Natural killer cell (primary cell): Measurements from ENCODE around the gene HIP1. TPM values are rescaled to one million over a fixed set of nuclear protein-coding genes. Genes with fewer than 3 reads are reported as not detected.

Source experiments
- ATAC-seq, 3 donors: fragments of 150-1000 bp in 2 of 3; fragments of 200-7000 bp in 1 of 3; cut with Tn5 transposase; 1 replicate in 1 of 3; 2 replicates in 2 of 3; pipeline ENCODE4 v1.10.0; 2021; ENCODE audit warnings: mild to moderate bottlenecking in 2 of 3, moderate library complexity in 2 of 3
- DNase-seq, 2 donors: peaks; one replicate each; pipeline versions ENCODE4 v3.0.0 to v3.0.0-alpha.2; 2013 to 2021; ENCODE audit warnings: mixed read lengths in 1 of 2
- H3K27ac ChIP-seq: one replicate; pipeline ENCODE4 v1.5.1; 2013; ENCODE audit warnings: mild to moderate bottlenecking, low read length
- H3K27me3 ChIP-seq: one replicate; pipeline ENCODE4 v1.6.1; 2013; ENCODE audit warnings: low read length; ENCODE audit not compliant: control insufficient read depth, insufficient read depth
- H3K36me3 ChIP-seq: one replicate; pipeline ENCODE4 v1.6.1; 2013; ENCODE audit warnings: low read length; ENCODE audit not compliant: control insufficient read depth, insufficient read depth
- H3K4me1 ChIP-seq: one replicate; pipeline ENCODE4 v1.6.1; 2013; ENCODE audit warnings: low read length; ENCODE audit not compliant: control insufficient read depth, insufficient read depth
- H3K4me3 ChIP-seq: one replicate; pipeline ENCODE4 v1.5.1; 2013; ENCODE audit warnings: low read length
- H3K9me3 ChIP-seq: one replicate; pipeline ENCODE4 v1.6.1; 2013; ENCODE audit warnings: low read length; ENCODE audit not compliant: control insufficient read depth, insufficient read depth
- H3K27ac Mint-ChIP-seq, 2 donors: one replicate each; pipeline ENCODE4 v1.8.0; 2022; ENCODE audit warnings: mild to moderate bottlenecking in 2 of 2, mixed read lengths in 2 of 2, moderate library complexity in 1 of 2
- H3K27me3 Mint-ChIP-seq, 2 donors: one replicate each; pipeline ENCODE4 v1.8.0; 2022; ENCODE audit warnings: low read depth in 2 of 2, mixed read lengths in 2 of 2
- H3K36me3 Mint-ChIP-seq: one replicate; pipeline ENCODE4 v1.8.0; 2022; ENCODE audit warnings: mixed read lengths
- H3K4me1 Mint-ChIP-seq, 2 donors: one replicate each; pipeline ENCODE4 v1.8.0; 2022; ENCODE audit warnings: mixed read lengths in 2 of 2
- H3K4me3 Mint-ChIP-seq: one replicate; pipeline ENCODE4 v1.8.0; 2022; ENCODE audit warnings: mild to moderate bottlenecking, moderate library complexity, mixed read lengths
- H3K9me3 Mint-ChIP-seq, 2 donors: one replicate each; pipeline ENCODE4 v1.8.0; 2022; ENCODE audit warnings: mixed read lengths in 2 of 2
- WGBS: methylation state at CpG from one replicate; pipeline ENCODE4 v1.1.7; 2013; ENCODE audit warnings: missing lambda C conversion rate; ENCODE audit not compliant: insufficient coverage; 5-methylcytosine and 5-hydroxymethylcytosine counted together
- intact Hi-C: fragments of 100-400 bp; cut with micrococcal nuclease; formaldehyde crosslinking; loops from one replicate; pipeline ENCODE4 v1.14.2; 2022
- total RNA-seq, 4 donors: library from RNA; stranded (reverse); fragments of 120-200 nt in 1 of 4; gene quantifications; one replicate each; pipeline versions ENCODE4 v1.2.3 to v1.2.4, GENCODE V29; 2013 to 2022
- TF ChIP-seq, protein P1 (sequence below): fragments of 200-600 bp; IDR thresholded peaks from one replicate; pipeline ENCODE4 v1.8.0; 2022; ENCODE audit warnings: antibody characterized with exemption

HIP1 gene
- total RNA-seq, 3 donors from 2014 or later (not counting 1 experiment from before 2014, with no cell fraction given): 17.1 to 27.9 (median 23.1) TPM

DNA sequence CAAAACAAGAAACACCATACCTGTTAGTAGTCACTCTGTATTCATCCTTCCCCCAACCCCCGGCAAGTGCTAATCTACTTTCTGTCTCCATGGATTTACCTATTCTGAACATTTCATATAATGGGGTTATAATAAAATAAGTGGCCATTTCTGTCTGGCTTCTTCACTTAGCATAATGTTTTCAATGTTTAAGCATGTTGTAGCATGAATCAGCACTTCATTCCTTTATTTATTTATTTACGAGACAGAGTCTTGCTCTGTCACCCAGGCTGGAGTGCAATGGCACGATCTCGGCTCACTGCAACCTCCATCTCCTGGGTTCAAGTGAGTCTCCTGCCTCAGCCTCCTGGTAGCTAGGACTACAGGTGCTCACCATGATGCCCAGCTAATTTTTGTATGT, 69.2 kb downstream of the HIP1 start:
- no peaks in the 10 kb centered on the region for H3K4me1 Mint-ChIP-seq
- Histone ChIP-seq H3K4me1 (no peaks in the 10 kb centered on the region), H3K27ac (no peak overlapping the region), H3K4me3 (no peak overlapping the region), H3K27me3 (no peaks in the 10 kb centered on the region), H3K36me3 (no peaks in the 10 kb centered on the region), H3K9me3 (no peaks in the 10 kb centered on the region)
- ATAC-seq (no peak), DNase-seq (no peak)
- TF ChIP-seq, protein P1, sequence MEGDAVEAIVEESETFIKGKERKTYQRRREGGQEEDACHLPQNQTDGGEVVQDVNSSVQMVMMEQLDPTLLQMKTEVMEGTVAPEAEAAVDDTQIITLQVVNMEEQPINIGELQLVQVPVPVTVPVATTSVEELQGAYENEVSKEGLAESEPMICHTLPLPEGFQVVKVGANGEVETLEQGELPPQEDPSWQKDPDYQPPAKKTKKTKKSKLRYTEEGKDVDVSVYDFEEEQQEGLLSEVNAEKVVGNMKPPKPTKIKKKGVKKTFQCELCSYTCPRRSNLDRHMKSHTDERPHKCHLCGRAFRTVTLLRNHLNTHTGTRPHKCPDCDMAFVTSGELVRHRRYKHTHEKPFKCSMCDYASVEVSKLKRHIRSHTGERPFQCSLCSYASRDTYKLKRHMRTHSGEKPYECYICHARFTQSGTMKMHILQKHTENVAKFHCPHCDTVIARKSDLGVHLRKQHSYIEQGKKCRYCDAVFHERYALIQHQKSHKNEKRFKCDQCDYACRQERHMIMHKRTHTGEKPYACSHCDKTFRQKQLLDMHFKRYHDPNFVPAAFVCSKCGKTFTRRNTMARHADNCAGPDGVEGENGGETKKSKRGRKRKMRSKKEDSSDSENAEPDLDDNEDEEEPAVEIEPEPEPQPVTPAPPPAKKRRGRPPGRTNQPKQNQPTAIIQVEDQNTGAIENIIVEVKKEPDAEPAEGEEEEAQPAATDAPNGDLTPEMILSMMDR: no peak
- H3K4me3 Mint-ChIP-seq: no peak overlapping the region
- 67% methylated on average over 3 of the region's 4 CpGs for WGBS
- no peak overlapping the region for H3K27ac Mint-ChIP-seq
- H3K9me3 Mint-ChIP-seq: no peaks in the 10 kb centered on the region
- H3K36me3 Mint-ChIP-seq: no peaks in the 10 kb centered on the region
- H3K27me3 Mint-ChIP-seq: no peaks in the 10 kb centered on the region
- intact Hi-C loops: no loop called here

DNA sequence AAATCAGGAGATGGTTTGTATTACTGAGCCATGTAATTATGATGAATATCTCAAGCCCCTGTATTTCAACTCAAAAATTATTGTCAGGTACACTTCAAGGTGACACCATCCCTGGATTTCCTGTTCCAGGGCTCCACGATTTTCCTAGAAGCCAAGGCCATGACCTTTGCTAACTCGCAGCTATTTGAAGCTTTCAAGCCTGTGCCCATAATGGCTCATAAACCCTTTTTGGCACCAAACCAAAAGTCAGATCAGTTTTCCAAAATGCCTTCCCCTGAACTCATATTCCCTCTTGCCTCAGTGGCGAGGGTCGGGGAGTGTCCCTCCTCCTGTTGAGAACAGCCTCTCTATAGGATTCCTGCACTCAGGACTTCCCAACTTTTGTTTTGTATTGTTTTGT, 70.8 kb downstream of the HIP1 start:
- Histone ChIP-seq H3K36me3 (no peaks in the 10 kb centered on the region), H3K4me3 (no peak overlapping the region), H3K4me1 (no peaks in the 10 kb centered on the region), H3K9me3 (no peaks in the 10 kb centered on the region), H3K27ac (no peak overlapping the region), H3K27me3 (no peaks in the 10 kb centered on the region)
- ATAC-seq (no peak), DNase-seq (no peak)
- H3K4me3 Mint-ChIP-seq: no peak overlapping the region
- H3K36me3 Mint-ChIP-seq: no peaks in the 10 kb centered on the region
- intact Hi-C loops: no loop called here
- H3K27ac Mint-ChIP-seq: no peak overlapping the region
- TF ChIP-seq, protein P1: no peak
- WGBS: 69% methylated on average over 4 of the region's 4 CpGs
- H3K27me3 Mint-ChIP-seq: no peaks in the 10 kb centered on the region
- H3K4me1 Mint-ChIP-seq: no peaks in the 10 kb centered on the region
- H3K9me3 Mint-ChIP-seq: no peaks in the 10 kb centered on the region

DNA sequence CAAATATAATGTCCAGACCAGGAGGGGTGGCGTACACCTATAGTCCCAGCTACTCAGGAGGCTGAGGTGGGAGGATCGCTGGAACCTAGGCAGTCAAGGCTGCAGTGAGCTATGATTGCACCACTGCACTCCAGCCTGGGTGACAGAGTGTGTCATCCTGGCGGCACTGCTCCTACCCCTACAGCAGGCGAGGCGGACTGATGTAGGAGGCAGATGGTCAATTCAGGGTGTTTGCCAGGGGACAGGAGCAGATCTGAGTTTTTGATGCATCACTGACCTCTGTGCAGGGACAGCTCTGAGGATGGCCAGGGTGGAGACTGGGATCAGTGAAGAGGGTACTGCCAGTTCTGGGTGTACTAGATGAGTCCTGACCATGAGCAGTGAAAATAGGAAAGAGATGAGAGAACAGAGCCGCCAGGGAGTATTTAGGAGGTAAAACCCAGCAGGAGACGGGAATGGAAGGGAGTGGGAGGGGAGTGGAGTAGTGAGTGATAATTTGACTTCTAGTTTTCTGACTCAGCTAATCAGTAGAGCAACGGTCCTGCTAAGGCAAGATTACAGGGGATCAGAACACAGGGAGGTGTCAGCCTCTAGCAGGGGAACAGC, 75.3 kb downstream of the HIP1 start:
- Mint-ChIP-seq H3K4me1 (no peaks in the 10 kb centered on the region), H3K36me3 (no peaks in the 10 kb centered on the region), H3K27me3 (no peaks in the 10 kb centered on the region), H3K4me3 (no peak overlapping the region), H3K27ac (no peak overlapping the region), H3K9me3 (no peaks in the 10 kb centered on the region)
- Histone ChIP-seq H3K4me1 (no peaks in the 10 kb centered on the region), H3K4me3 (no peak overlapping the region), H3K9me3 (no peaks in the 10 kb centered on the region), H3K36me3 (no peaks in the 10 kb centered on the region), H3K27ac (no peak overlapping the region), H3K27me3 (no peaks in the 10 kb centered on the region)
- TF ChIP-seq, protein P1: no peak
- DNase-seq (no peak), ATAC-seq (peak in 1 of 3 donors; percentile 8)
- WGBS: 80% methylated on average over 8 of the region's 8 CpGs
- intact Hi-C loops: no loop called here
